Testis (tissue), 3 donors: ENCODE measurements around the gene PDCL3. TPM values are rescaled to one million over a fixed set of nuclear protein-coding genes. Genes with fewer than 3 reads are reported as not detected.

Experiments
- DNase-seq: peaks from one replicate; pipeline ENCODE4 v3.0.0-alpha.2; 2019
- H3K27ac ChIP-seq, 2 donors: fragments of 200-600 bp; sonication (generic); one replicate each; pipeline ENCODE4 v1.5.1; 2019
- H3K27me3 ChIP-seq: fragments of 200-600 bp; sonication (generic); one replicate; pipeline ENCODE4 v1.5.1; 2019
- H3K36me3 ChIP-seq: fragments of 200-600 bp; sonication (generic); one replicate; pipeline ENCODE4 v1.5.1; 2017; ENCODE audit warnings: low read depth; ENCODE audit errors: missing control alignments
- H3K4me1 ChIP-seq: fragments of 200-600 bp; sonication (generic); one replicate; pipeline ENCODE4 v1.5.1; 2019
- H3K4me3 ChIP-seq, 2 donors: fragments of 200-600 bp; sonication (generic); one replicate each; pipeline ENCODE4 v1.5.1; 2017 to 2019
- H3K9me3 ChIP-seq: fragments of 200-600 bp; sonication (generic); one replicate; pipeline ENCODE4 v1.5.1; 2017
- POLR2A ChIP-seq: fragments of 450-650 bp; IDR thresholded peaks from one replicate; pipeline ENCODE4 v1.6.1; 2017; ENCODE audit warnings: antibody characterized with exemption, mild to moderate bottlenecking, moderate library complexity
- WGBS, 2 donors: methylation state at CpG; one replicate each; pipeline ENCODE4 v1.1.5; 2018; 5-methylcytosine and 5-hydroxymethylcytosine counted together
- intact Hi-C: fragments of 100-400 bp; cut with DNase I; formaldehyde crosslinking; loops from one replicate; pipeline ENCODE4 v1.15.1; 2023; ENCODE audit warnings: low total_unique reads
- polyA plus RNA-seq: library from polyadenylated mRNA; stranded (reverse); fragments of 350-450 nt; fragmentation: Illumina TruSeq; extraction: RNeasy Lipid Tissue Mini Kit (QIAGEN cat#74804); gene quantifications from one replicate; pipeline ENCODE4 v1.2.3, GENCODE V29; 2014; ENCODE audit warnings: low read depth, low replicate concordance; ENCODE audit not compliant: insufficient read depth
- total RNA-seq, 2 donors: library from RNA; depleted of rRNA; stranded (reverse); fragments of >200 nt; gene quantifications; one replicate each; pipeline ENCODE4 v1.2.3, GENCODE V29; 2016
- TF ChIP-seq, protein P1 (sequence below), 3 experiments: fragments of 450-650 bp in 2 of 3; fragments of 200-600 bp in 1 of 3; sonication (generic) in 1 of 3; IDR thresholded peaks; one replicate each; pipeline ENCODE4 v1.5.1; 2016 to 2019; ENCODE audit warnings: antibody characterized with exemption in 3 of 3, mild to moderate bottlenecking in 2 of 3, moderate library complexity in 1 of 3

The PDCL3 gene
- total and polyA plus RNA-seq, 3 donors from 2014 or later, result 26.4 to 35.4 (median 33.3) TPM

- no peaks in the 10 kb centered on the region for H3K4me1 ChIP-seq
- intact Hi-C loops, result no loop called here
- DNase-seq, result no peak
- no peaks in the 10 kb centered on the region for H3K27me3 ChIP-seq
- no peak for TF ChIP-seq POLR2A
- TF ChIP-seq, protein P1, sequence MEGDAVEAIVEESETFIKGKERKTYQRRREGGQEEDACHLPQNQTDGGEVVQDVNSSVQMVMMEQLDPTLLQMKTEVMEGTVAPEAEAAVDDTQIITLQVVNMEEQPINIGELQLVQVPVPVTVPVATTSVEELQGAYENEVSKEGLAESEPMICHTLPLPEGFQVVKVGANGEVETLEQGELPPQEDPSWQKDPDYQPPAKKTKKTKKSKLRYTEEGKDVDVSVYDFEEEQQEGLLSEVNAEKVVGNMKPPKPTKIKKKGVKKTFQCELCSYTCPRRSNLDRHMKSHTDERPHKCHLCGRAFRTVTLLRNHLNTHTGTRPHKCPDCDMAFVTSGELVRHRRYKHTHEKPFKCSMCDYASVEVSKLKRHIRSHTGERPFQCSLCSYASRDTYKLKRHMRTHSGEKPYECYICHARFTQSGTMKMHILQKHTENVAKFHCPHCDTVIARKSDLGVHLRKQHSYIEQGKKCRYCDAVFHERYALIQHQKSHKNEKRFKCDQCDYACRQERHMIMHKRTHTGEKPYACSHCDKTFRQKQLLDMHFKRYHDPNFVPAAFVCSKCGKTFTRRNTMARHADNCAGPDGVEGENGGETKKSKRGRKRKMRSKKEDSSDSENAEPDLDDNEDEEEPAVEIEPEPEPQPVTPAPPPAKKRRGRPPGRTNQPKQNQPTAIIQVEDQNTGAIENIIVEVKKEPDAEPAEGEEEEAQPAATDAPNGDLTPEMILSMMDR (IDR thresholded peaks at IDR 0.05), result no peak
- 74 to 81% methylated on average over 2 of the region's 2 CpGs for WGBS, 2 donors
- H3K27ac ChIP-seq, result no peak overlapping the region
- H3K4me3 ChIP-seq, result no peak overlapping the region
- H3K36me3 ChIP-seq, result no peaks in the 10 kb centered on the region
- no peaks in the 10 kb centered on the region for H3K9me3 ChIP-seq
Measured at GRCh38 chr2:100520224-100520623, 42.6 kb upstream of the PDCL3 start.

DNA sequence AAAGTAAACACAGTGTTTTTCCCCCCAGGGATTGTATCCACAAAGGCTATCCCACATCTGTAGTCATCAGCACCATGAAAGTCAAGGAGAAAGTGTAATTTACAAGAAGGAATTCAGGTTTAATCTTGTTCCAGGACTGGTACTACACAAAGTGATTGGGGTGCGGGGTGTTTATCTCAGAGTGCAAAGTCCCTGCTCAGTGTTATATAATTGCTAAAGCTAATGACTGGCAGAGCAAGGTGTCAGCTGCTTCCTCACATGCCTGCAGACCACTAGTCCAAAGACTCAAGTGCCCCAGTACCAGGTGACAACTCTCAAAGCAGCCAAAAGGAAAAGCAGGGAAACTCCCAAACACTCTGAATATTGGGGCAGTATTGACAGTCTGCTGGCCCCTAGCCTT, 40.4 kb upstream of the PDCL3 start:
- Histone ChIP-seq H3K27me3 (no peaks in the 10 kb centered on the region), H3K4me1 (no peaks in the 10 kb centered on the region), H3K27ac (no peak overlapping the region), H3K9me3 (no peaks in the 10 kb centered on the region), H3K36me3 (no peaks in the 10 kb centered on the region), H3K4me3 (no peak overlapping the region)
- no peak for DNase-seq
- intact Hi-C loops, result no loop called here
- TF ChIP-seq, protein P1 (IDR thresholded peaks at IDR 0.05), result no peak
- no peak for TF ChIP-seq POLR2A
- 78 to 79% methylated on average over 1 of the region's 1 CpG for WGBS, 2 donors

DNA sequence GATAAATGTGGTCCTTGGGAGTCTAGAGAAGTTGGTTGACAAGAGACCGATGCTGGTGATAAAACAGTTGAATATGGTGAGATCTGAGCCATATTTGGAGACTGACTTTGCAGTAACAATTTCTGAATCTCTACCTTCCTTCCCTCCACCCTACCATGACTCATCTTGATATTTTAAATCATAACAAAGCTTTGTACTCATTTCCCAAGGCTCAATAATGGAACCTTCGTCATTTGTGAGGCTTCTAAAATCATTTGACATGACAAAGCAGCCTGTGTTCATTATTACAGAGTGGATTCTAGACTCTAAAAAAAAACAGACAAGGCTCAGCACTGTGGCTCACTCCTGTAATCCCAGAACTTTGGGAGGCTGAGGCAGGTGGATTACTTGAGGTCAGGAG, 38.5 kb upstream of the PDCL3 start:
- Histone ChIP-seq H3K9me3 (no peaks in the 10 kb centered on the region), H3K4me1 (no peaks in the 10 kb centered on the region), H3K27me3 (no peaks in the 10 kb centered on the region), H3K27ac (no peak overlapping the region), H3K36me3 (no peaks in the 10 kb centered on the region), H3K4me3 (no peak overlapping the region)
- DNase-seq, result no peak
- intact Hi-C loops, result no loop called here
- TF ChIP-seq, protein P1 (IDR thresholded peaks at IDR 0.05), result no peak
- TF ChIP-seq POLR2A, result no peak
- WGBS, 2 donors, result 85 to 86% methylated on average over 2 of the region's 2 CpGs

DNA sequence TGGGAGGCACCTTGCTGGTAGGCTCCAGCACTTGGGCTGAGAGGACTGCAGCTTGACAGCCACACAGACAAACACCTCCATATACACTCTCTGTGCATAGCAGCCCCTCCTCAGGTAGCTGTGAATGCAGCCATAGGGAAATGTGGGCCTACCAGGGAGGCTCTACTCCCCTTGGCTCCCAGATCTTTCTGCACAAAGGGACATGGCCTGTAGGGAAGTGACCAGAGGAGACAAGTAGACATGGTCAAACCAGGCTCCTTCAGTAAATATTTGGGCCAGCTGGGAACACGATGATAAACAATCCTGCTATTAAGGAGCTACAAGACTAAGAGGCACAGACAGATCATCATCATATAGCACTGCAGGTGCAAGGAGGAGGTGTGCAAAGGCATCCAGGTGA, 35.9 kb upstream of the PDCL3 start:
- no peaks in the 10 kb centered on the region for H3K36me3 ChIP-seq
- WGBS, 2 donors, result 86% methylated on average over 1 of the region's 1 CpG
- intact Hi-C loops, result no loop called here
- H3K27ac ChIP-seq, result no peak overlapping the region
- H3K4me1 ChIP-seq, result no peaks in the 10 kb centered on the region
- no peak for TF ChIP-seq POLR2A
- TF ChIP-seq, protein P1 (IDR thresholded peaks at IDR 0.05), result no peak
- DNase-seq, result no peak
- H3K4me3 ChIP-seq, result no peak overlapping the region
- no peaks in the 10 kb centered on the region for H3K9me3 ChIP-seq
- no peaks in the 10 kb centered on the region for H3K27me3 ChIP-seq

GRCh38 chr2:100527440-100528015, 35.3 kb upstream of the PDCL3 start:
- Histone ChIP-seq H3K9me3 (no peaks in the 10 kb centered on the region), H3K4me3 (no peak overlapping the region), H3K27me3 (no peaks in the 10 kb centered on the region), H3K4me1 (no peaks in the 10 kb centered on the region), H3K27ac (no peak overlapping the region), H3K36me3 (no peaks in the 10 kb centered on the region)
- 67 to 69% methylated on average over 7 of the region's 7 CpGs for WGBS, 2 donors
- no peak for TF ChIP-seq POLR2A
- TF ChIP-seq, protein P1 (IDR thresholded peaks at IDR 0.05), result no peak
- no peak for DNase-seq
- intact Hi-C loops, result no loop called here
